ENCODE measurements around the gene SIRPA. TPM values are rescaled to one million over a fixed set of nuclear protein-coding genes. Genes with fewer than 3 reads are reported as not detected.

Gene SIRPA
- total RNA-seq, 1 experiment from 2014 or later = 6.0 TPM

GRCh38 chr20:1909097-1909496 is 13.9 kb downstream of the SIRPA start:
- no peak overlapping the region for H2AFZ ChIP-seq (ENCODE audit: low read length)
- TF ChIP-seq CTCF (conservative IDR thresholded peaks at IDR 0.05) = no peak
- peaks cover 2% of the 10 kb centered on the region for H4K20me1 ChIP-seq (ENCODE audit: control insufficient read depth, insufficient read depth, insufficient read length)

More at GRCh38 chr20:1909097-1909496, 13.9 kb downstream of the SIRPA start:
- H3K4me3 Mint-ChIP-seq = no peak overlapping the region
- Histone ChIP-seq H3K56ac (ENCODE audit: insufficient read length, low read depth, low read length) (no peak overlapping the region), H4K8ac (replicated peaks; ENCODE audit: insufficient read length, low read depth, low read length) (no peak overlapping the region), H2BK15ac (ENCODE audit: low read depth, low read length) (no peak overlapping the region), H2AK5ac (ENCODE audit: insufficient read length, low read length) (no peak overlapping the region), H3K23me2 (ENCODE audit: insufficient read length, low read depth, low read length, poor library complexity, severe bottlenecking) (no peaks in the 10 kb centered on the region), H3K79me2 (ENCODE audit: insufficient read depth, low read length) (no peaks in the 10 kb centered on the region), H3K14ac (ENCODE audit: insufficient read depth, low read length) (no peak overlapping the region), H3K18ac (ENCODE audit: insufficient read length, low read depth, low read length) (no peak overlapping the region), H3T11ph (ENCODE audit: low read length) (no peak overlapping the region), H3K79me1 (ENCODE audit: insufficient read depth, low read depth, low read length, poor library complexity, severe bottlenecking) (no peaks in the 10 kb centered on the region), H3K27ac (ENCODE audit: insufficient read length, low read depth, low read length) (no peak overlapping the region), H3K4ac (ENCODE audit: low read depth, low read length) (no peak overlapping the region), H3K23ac (ENCODE audit: insufficient read length, low read depth, low read length) (no peak overlapping the region), H3K27me3 (ENCODE audit: insufficient read depth, low read length) (no peaks in the 10 kb centered on the region), H3K9ac (ENCODE audit: extremely low read depth, insufficient read length, low read length) (no peak overlapping the region), H2BK20ac (ENCODE audit: low read depth, low read length, poor library complexity, severe bottlenecking) (no peak overlapping the region), H3K9me3 (ENCODE audit: control insufficient read depth, low read depth, low read length) (no peaks in the 10 kb centered on the region), H2BK5ac (ENCODE audit: insufficient read length, low read length) (no peak overlapping the region), H2BK12ac (ENCODE audit: insufficient read length, low read depth, low read length) (no peak overlapping the region), H3K4me2 (ENCODE audit: insufficient read depth, insufficient read length, low read length) (no peak overlapping the region), H3K4me1 (ENCODE audit: insufficient read depth, low read length) (no peaks in the 10 kb centered on the region), H2BK120ac (ENCODE audit: low read depth, low read length, poor library complexity, severe bottlenecking) (no peak overlapping the region), H4K5ac (ENCODE audit: insufficient read length, low read depth, low read length) (no peak overlapping the region), H4K91ac (ENCODE audit: insufficient read length, low read depth, low read length) (no peak overlapping the region)
- no peaks in the 10 kb centered on the region; the same call in 1 of the 2 replicates for H3K27me3 Mint-ChIP-seq (ENCODE audit: low read depth)
- peaks cover 14% of the 10 kb centered on the region in 2 experiments for H3K4me1 Mint-ChIP-seq
- WGBS (ENCODE audit: extremely low coverage, insufficient read length, low lambda C conversion rate) = no CpG with 5 or more reads among the region's 4 CpGs
- no peaks in the 10 kb centered on the region; a peak in 1 of 5 replicates for H3K9me3 Mint-ChIP-seq
- no peaks in the 10 kb centered on the region for H3K36me3 Mint-ChIP-seq (ENCODE audit: insufficient read depth in 1 of 3, low read depth in 3 of 3)
- H3K27ac Mint-ChIP-seq = no peak overlapping the region; a peak in 1 of 7 replicates
- DNase-seq = no peak

Measured in H9 (cell line).